Hepatocyte (in vitro differentiated cells): ENCODE data around the gene OR2H2.

ENCODE experiments used
- CTCF ChIP-seq: fragments of 200-600 bp; sonication (generic); IDR thresholded peaks from 2 replicates; pipeline ENCODE4 v1.5.1; 2016; ENCODE audit warnings: antibody characterized with exemption, mild to moderate bottlenecking; ENCODE audit not compliant: poor library complexity
- EZH2 ChIP-seq: fragments of 200-600 bp; sonication (generic); IDR thresholded peaks from 2 replicates; pipeline ENCODE4 v1.6.1; 2016; ENCODE audit warnings: antibody characterized with exemption, mild to moderate bottlenecking, borderline replicate concordance
- EZH2phosphoT487 ChIP-seq: fragments of 200-600 bp; sonication (generic); IDR thresholded peaks from one replicate; pipeline ENCODE4 v1.6.1; 2018; ENCODE audit warnings: antibody characterized with exemption, mild to moderate bottlenecking, low read depth, moderate library complexity; ENCODE audit not compliant: unreplicated experiment, severe bottlenecking

- TF ChIP-seq CTCF, result no peak
- no peak for TF ChIP-seq EZH2
- no peak for TF ChIP-seq EZH2phosphoT487
Measured at GRCh38 chr6:29629571-29629970, 44.6 kb downstream of the OR2H2 start.
